GM20431 (cell line): ENCODE results near the gene BPHL.

Experiments used
- in situ Hi-C: fragments of 300-500 bp; cut with MseI, MboI; formaldehyde crosslinking; loops from one replicate; pipeline ENCODE4 v1.15.0; 2020; ENCODE audit warnings: low sequenced_read_pairs; ENCODE audit not compliant: unreplicated experiment

BPHL gene

DNA sequence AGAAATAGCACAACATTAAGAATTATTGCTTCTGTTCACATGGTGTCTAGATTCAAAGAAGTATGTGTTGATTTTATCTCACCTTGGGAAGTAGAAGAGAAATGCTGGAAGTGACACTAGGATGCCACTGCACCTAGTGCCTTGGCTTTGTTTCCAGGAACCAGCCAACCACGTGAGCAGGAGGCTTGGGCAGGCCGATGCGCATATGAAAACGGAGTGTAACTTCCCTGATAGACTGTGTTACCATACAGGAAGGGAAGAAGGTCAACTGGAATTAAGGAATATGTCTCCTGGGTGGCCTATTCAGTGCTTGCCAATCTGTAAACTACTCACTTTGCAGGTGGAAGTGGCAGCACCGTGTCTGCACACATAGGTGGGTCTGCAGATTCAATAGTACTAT is 80.9 kb downstream of the BPHL start:
- in situ Hi-C loops, result no loop called here

DNA sequence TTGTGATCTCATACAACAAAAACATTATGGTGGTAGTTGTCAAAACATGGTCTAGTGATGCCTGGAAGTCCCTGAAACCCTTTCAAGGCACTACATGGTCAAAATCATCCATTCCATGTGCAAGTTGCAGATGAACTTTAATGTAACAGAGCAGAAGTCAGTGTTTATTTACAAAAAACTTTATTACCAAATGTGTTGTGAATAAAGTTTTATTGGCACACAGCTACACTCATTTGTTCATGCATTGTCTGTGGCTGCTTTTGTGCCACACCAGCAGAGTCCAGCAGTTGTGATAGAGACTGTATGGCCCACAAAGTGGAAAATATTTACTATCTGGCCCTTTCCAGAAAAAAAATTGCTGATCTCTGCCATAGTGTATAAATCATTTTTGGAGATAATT is 82.2 kb downstream of the BPHL start:
- in situ Hi-C loops, result no loop called here

DNA sequence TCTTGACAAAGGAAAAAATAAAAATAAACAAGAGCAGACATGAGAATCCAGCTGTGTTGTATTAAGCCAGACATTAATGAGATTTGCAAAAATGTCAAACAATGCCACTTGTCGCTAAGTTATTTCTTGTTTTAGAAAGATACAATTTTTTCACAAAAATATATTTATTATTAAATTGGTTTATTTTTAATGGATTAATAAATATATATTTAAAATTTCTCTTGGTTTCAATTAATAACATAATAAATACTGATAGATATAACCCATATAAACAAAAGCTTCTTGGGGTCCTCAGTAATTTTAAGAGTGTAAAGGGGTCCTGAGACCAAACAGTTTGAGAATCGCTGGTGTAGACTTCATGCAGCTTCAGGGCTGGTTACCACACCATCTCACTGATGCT is 82.9 kb downstream of the BPHL start:
- in situ Hi-C loops, result no loop called here
